AG04450 (cell line): ENCODE results near the gene TMEM131. TPM values are rescaled to one million over a fixed set of nuclear protein-coding genes. Genes with fewer than 3 reads are reported as not detected.

ENCODE experiments used
- CTCF ChIA-PET: fragments of 300-600, 350-600 bp; formaldehyde crosslinking; extraction: SDS; loops from one replicate; lab custom pipeline; 2022; ENCODE audit warnings: antibody characterized with exemption, inconsistent platforms; lab: Charles Lee
- POLR2A ChIA-PET: fragments of 350-600 bp; formaldehyde crosslinking; extraction: SDS; loops from one replicate; lab custom pipeline; 2021; ENCODE audit warnings: antibody characterized with exemption, inconsistent platforms; lab: Yijun Ruan, JAX
- DNase-seq: peaks from one replicate; pipeline ENCODE4 v3.0.0-alpha.2; 2011; ENCODE audit warnings: low read depth, low spot score
- H3K27ac ChIP-seq: one replicate; pipeline ENCODE4 v1.5.1; 2012; ENCODE audit warnings: low read depth, low read length, control low read depth
- H3K27me3 ChIP-seq: one replicate; pipeline ENCODE4 v1.6.0; 2012; ENCODE audit warnings: low read length; ENCODE audit not compliant: control insufficient read depth, insufficient read depth
- H3K4me3 ChIP-seq: 2 replicates; pipeline ENCODE4 v1.5.1; 2011; ENCODE audit warnings: mild to moderate bottlenecking, low read depth, low read length, control low read depth
- H3K9me3 ChIP-seq: 2 replicates; pipeline ENCODE4 v1.5.1; 2012; ENCODE audit warnings: low read length; ENCODE audit not compliant: control insufficient read depth, insufficient read depth
- polyA plus RNA-seq: library from polyadenylated mRNA; depleted of rRNA; stranded (reverse); fragments of >200 nt; gene quantifications from 2 replicates; pipeline ENCODE4 v1.2.3, GENCODE V29; 2011
- TF ChIP-seq, protein P1 (sequence below): IDR thresholded peaks from 2 replicates; pipeline ENCODE4 v1.5.1; 2011; ENCODE audit warnings: low read depth, low read length, control low read depth, inconsistent platforms

Gene TMEM131
- polyA plus RNA-seq, 1 experiment = 24.4 TPM

- TF ChIP-seq, protein P1, sequence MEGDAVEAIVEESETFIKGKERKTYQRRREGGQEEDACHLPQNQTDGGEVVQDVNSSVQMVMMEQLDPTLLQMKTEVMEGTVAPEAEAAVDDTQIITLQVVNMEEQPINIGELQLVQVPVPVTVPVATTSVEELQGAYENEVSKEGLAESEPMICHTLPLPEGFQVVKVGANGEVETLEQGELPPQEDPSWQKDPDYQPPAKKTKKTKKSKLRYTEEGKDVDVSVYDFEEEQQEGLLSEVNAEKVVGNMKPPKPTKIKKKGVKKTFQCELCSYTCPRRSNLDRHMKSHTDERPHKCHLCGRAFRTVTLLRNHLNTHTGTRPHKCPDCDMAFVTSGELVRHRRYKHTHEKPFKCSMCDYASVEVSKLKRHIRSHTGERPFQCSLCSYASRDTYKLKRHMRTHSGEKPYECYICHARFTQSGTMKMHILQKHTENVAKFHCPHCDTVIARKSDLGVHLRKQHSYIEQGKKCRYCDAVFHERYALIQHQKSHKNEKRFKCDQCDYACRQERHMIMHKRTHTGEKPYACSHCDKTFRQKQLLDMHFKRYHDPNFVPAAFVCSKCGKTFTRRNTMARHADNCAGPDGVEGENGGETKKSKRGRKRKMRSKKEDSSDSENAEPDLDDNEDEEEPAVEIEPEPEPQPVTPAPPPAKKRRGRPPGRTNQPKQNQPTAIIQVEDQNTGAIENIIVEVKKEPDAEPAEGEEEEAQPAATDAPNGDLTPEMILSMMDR = no peak
- CTCF ChIA-PET = interaction anchor here (1.1 kb wide), 1 partner anchor 171 kb away, joined by 3 read pairs; no protein-coding TSS in a partner anchor
- POLR2A ChIA-PET = no interaction called here
- no peak for DNase-seq
- Histone ChIP-seq H3K4me3 (no peak overlapping the region), H3K27me3 (no peaks in the 10 kb centered on the region), H3K9me3 (no peaks in the 10 kb centered on the region), H3K27ac (no peak overlapping the region)
These were observed 84.4 kb downstream of the TMEM131 start for GRCh38 chr2:97911206-97911921.

GRCh38 chr2:97910403-97911205 is 85.1 kb downstream of the TMEM131 start:
- ChIA-PET POLR2A (no interaction called here), CTCF (interaction anchor here (1.1 kb wide), 1 partner anchor 170 kb away, joined by 3 read pairs; no protein-coding TSS in a partner anchor)
- TF ChIP-seq, protein P1 = no peak
- Histone ChIP-seq H3K4me3 (no peak overlapping the region), H3K9me3 (no peaks in the 10 kb centered on the region), H3K27me3 (no peaks in the 10 kb centered on the region), H3K27ac (no peak overlapping the region)
- no peak for DNase-seq

- H3K27ac ChIP-seq = no peak overlapping the region
- DNase-seq = no peak
- H3K27me3 ChIP-seq = no peaks in the 10 kb centered on the region
- TF ChIP-seq, protein P1 = no peak
- ChIA-PET CTCF (no interaction called here), POLR2A (no interaction called here)
- H3K4me3 ChIP-seq = no peak overlapping the region
- no peaks in the 10 kb centered on the region for H3K9me3 ChIP-seq
These were observed 87.5 kb downstream of the TMEM131 start for GRCh38 chr2:97908208-97908676.

DNA sequence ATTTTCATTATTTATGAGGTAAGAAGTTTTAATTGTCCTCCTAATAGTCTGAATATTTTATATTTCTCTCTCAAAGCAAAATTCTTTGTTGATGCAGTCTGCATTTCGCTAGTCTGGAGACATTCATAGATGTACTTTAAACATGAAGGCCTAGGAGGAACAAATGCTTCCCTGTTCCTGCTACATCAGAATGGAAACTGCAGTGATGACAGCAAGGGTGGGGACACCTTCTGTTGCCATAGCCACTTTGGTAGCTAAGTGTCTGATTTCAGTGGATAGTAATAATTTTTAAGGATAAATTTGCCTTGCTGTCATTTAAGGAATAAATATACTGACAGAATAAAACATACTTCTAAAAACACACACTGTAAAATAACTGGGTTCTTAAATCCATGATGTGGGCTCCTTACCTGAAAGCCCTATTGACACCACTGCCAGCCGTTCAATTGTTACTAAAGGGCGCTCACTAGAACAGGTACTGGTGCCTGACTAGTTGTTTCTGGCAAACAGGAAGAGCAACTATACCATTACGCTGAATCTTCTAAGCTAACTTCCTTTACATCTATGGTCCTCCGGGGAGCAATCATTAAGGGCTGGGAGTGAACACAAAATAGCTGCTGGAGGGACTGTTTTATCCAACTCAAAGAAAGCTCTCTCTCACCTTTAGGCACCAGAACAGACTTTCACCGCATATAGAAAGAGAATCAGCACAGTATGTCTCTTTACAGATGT is 88.2 kb downstream of the TMEM131 start:
- CTCF ChIA-PET = no interaction called here
- no peak overlapping the region for H3K4me3 ChIP-seq
- H3K9me3 ChIP-seq = no peaks in the 10 kb centered on the region
- no peak overlapping the region for H3K27ac ChIP-seq
- POLR2A ChIA-PET = no interaction called here
- TF ChIP-seq, protein P1 = no peak
- no peak for DNase-seq
- H3K27me3 ChIP-seq = no peaks in the 10 kb centered on the region
